HEK293 (cell line): ENCODE results near the gene GNPNAT1.

Experiments used
- REST ChIP-seq: fragments of 450-650 bp; formaldehyde crosslinking; IDR thresholded peaks from 2 replicates; pipeline ENCODE4 v1.5.1; 2016; ENCODE audit warnings: missing biosample characterization, missing genetic modification characterization
- SP2 ChIP-seq: fragments of 450-650 bp; formaldehyde crosslinking; IDR thresholded peaks from 2 replicates; pipeline ENCODE4 v1.5.1; 2016; ENCODE audit warnings: missing biosample characterization, missing genetic modification characterization
- SP7 ChIP-seq: fragments of 450-650 bp; formaldehyde crosslinking; IDR thresholded peaks from 2 replicates; pipeline ENCODE4 v1.5.1; 2016; ENCODE audit warnings: missing biosample characterization, missing genetic modification characterization
- ZBTB21 ChIP-seq: fragments of 450-650 bp; formaldehyde crosslinking; IDR thresholded peaks from 2 replicates; pipeline ENCODE4 v1.5.1; 2017; ENCODE audit warnings: missing biosample characterization, missing genetic modification characterization
- ZFP41 ChIP-seq: fragments of 450-650 bp; formaldehyde crosslinking; IDR thresholded peaks from 2 replicates; pipeline ENCODE4 v1.5.1; 2016; ENCODE audit warnings: missing biosample characterization, missing genetic modification characterization, borderline replicate concordance
- ZNF10 ChIP-seq: fragments of 450-650 bp; formaldehyde crosslinking; IDR thresholded peaks from 2 replicates; pipeline ENCODE4 v1.5.1; 2017; ENCODE audit warnings: missing biosample characterization, missing genetic modification characterization
- ZNF639 ChIP-seq: fragments of 450-650 bp; formaldehyde crosslinking; IDR thresholded peaks from 2 replicates; pipeline ENCODE4 v1.5.1; 2016; ENCODE audit warnings: missing biosample characterization, missing genetic modification characterization
- ZNF837 ChIP-seq: fragments of 450-650 bp; formaldehyde crosslinking; IDR thresholded peaks from 2 replicates; pipeline ENCODE4 v1.5.1; 2016; ENCODE audit warnings: missing biosample characterization, missing genetic modification characterization
- TF ChIP-seq, protein P1 (sequence below): fragments of 450-650 bp; formaldehyde crosslinking; IDR thresholded peaks from 2 replicates; pipeline ENCODE4 v1.5.1; 2016; ENCODE audit warnings: missing biosample characterization, missing genetic modification characterization
- TF ChIP-seq, protein P2 (sequence below): fragments of 450-650 bp; formaldehyde crosslinking; IDR thresholded peaks from 2 replicates; pipeline ENCODE4 v1.5.1; 2017; ENCODE audit warnings: missing biosample characterization, mild to moderate bottlenecking, missing genetic modification characterization, moderate library complexity
- TF ChIP-seq, protein P3 (sequence below): fragments of 450-650 bp; formaldehyde crosslinking; IDR thresholded peaks from 2 replicates; pipeline ENCODE4 v1.5.1; 2016; ENCODE audit warnings: missing biosample characterization, missing genetic modification characterization, borderline replicate concordance
- TF ChIP-seq, protein P4 (sequence below): sonication (generic); formaldehyde crosslinking; IDR thresholded peaks from 2 replicates; pipeline ENCODE4 v1.8.1; 2022; ENCODE audit warnings: mild to moderate bottlenecking, moderate library complexity, missing genetic modification reagents

DNA sequence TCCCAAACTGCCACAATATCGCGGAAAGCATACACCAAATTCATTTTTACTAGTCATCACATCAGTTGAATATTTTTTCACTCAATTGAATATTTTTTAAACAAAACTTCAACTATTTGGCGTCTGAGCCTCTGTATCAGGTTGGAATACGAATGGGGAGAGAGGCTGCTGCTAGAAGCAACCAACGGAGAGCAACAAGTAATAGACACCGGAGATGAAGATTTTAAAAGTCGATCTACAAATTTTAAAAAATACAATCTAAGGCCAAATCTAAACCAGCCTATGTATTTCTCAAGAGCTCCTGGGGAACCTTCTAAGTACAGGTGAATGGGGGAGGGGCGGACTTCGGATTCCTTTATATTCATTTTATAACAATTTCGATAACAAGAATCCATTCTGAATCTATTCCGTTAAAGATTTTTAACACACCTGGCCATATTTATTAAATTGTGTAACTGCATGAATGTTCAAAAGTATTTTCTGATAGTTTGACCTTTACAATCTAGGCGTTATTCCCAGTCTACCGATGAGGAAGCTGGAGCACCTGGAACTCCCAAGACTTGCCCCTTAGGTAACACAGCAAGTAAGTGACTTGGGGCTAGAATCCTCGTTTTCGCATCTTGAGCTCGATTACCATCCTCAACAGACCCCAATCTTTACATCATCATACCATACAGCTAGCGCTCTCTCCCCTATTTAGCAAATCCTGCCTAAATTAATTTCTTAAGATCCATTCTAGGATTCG lies 1.2 kb downstream of the GNPNAT1 start:
- TF ChIP-seq, protein P1, sequence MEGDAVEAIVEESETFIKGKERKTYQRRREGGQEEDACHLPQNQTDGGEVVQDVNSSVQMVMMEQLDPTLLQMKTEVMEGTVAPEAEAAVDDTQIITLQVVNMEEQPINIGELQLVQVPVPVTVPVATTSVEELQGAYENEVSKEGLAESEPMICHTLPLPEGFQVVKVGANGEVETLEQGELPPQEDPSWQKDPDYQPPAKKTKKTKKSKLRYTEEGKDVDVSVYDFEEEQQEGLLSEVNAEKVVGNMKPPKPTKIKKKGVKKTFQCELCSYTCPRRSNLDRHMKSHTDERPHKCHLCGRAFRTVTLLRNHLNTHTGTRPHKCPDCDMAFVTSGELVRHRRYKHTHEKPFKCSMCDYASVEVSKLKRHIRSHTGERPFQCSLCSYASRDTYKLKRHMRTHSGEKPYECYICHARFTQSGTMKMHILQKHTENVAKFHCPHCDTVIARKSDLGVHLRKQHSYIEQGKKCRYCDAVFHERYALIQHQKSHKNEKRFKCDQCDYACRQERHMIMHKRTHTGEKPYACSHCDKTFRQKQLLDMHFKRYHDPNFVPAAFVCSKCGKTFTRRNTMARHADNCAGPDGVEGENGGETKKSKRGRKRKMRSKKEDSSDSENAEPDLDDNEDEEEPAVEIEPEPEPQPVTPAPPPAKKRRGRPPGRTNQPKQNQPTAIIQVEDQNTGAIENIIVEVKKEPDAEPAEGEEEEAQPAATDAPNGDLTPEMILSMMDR (tag by site-specific recombination): no peak
- TF ChIP-seq REST (tag by site-specific recombination): no peak
- TF ChIP-seq, protein P2, sequence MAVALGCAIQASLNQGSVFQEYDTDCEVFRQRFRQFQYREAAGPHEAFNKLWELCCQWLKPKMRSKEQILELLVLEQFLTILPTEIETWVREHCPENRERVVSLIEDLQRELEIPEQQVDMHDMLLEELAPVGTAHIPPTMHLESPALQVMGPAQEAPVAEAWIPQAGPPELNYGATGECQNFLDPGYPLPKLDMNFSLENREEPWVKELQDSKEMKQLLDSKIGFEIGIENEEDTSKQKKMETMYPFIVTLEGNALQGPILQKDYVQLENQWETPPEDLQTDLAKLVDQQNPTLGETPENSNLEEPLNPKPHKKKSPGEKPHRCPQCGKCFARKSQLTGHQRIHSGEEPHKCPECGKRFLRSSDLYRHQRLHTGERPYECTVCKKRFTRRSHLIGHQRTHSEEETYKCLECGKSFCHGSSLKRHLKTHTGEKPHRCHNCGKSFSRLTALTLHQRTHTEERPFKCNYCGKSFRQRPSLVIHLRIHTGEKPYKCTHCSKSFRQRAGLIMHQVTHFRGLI: no peak
- no peak for TF ChIP-seq SP7 (tag by site-specific recombination)
- TF ChIP-seq ZBTB21 (tag by site-specific recombination): no peak
- TF ChIP-seq SP2 (tag by site-specific recombination): no peak
- no peak for TF ChIP-seq ZNF837 (tag by site-specific recombination)
- TF ChIP-seq, protein P3, sequence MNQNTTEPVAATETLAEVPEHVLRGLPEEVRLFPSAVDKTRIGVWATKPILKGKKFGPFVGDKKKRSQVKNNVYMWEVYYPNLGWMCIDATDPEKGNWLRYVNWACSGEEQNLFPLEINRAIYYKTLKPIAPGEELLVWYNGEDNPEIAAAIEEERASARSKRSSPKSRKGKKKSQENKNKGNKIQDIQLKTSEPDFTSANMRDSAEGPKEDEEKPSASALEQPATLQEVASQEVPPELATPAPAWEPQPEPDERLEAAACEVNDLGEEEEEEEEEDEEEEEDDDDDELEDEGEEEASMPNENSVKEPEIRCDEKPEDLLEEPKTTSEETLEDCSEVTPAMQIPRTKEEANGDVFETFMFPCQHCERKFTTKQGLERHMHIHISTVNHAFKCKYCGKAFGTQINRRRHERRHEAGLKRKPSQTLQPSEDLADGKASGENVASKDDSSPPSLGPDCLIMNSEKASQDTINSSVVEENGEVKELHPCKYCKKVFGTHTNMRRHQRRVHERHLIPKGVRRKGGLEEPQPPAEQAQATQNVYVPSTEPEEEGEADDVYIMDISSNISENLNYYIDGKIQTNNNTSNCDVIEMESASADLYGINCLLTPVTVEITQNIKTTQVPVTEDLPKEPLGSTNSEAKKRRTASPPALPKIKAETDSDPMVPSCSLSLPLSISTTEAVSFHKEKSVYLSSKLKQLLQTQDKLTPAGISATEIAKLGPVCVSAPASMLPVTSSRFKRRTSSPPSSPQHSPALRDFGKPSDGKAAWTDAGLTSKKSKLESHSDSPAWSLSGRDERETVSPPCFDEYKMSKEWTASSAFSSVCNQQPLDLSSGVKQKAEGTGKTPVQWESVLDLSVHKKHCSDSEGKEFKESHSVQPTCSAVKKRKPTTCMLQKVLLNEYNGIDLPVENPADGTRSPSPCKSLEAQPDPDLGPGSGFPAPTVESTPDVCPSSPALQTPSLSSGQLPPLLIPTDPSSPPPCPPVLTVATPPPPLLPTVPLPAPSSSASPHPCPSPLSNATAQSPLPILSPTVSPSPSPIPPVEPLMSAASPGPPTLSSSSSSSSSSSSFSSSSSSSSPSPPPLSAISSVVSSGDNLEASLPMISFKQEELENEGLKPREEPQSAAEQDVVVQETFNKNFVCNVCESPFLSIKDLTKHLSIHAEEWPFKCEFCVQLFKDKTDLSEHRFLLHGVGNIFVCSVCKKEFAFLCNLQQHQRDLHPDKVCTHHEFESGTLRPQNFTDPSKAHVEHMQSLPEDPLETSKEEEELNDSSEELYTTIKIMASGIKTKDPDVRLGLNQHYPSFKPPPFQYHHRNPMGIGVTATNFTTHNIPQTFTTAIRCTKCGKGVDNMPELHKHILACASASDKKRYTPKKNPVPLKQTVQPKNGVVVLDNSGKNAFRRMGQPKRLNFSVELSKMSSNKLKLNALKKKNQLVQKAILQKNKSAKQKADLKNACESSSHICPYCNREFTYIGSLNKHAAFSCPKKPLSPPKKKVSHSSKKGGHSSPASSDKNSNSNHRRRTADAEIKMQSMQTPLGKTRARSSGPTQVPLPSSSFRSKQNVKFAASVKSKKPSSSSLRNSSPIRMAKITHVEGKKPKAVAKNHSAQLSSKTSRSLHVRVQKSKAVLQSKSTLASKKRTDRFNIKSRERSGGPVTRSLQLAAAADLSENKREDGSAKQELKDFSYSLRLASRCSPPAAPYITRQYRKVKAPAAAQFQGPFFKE (tag by site-specific recombination): no peak
- TF ChIP-seq ZNF639 (tag by site-specific recombination): no peak
- TF ChIP-seq ZNF10: no peak
- no peak for TF ChIP-seq ZFP41 (tag by site-specific recombination)
- TF ChIP-seq, protein P4, sequence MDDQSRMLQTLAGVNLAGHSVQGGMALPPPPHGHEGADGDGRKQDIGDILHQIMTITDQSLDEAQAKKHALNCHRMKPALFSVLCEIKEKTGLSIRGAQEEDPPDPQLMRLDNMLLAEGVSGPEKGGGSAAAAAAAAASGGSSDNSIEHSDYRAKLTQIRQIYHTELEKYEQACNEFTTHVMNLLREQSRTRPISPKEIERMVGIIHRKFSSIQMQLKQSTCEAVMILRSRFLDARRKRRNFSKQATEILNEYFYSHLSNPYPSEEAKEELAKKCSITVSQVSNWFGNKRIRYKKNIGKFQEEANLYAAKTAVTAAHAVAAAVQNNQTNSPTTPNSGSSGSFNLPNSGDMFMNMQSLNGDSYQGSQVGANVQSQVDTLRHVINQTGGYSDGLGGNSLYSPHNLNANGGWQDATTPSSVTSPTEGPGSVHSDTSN (CRISPR knock-in tag): no peak
